Neuronal stem cell (in vitro differentiated cells): ENCODE measurements around the gene SINHCAF. TPM values are rescaled to one million over a fixed set of nuclear protein-coding genes. Genes with fewer than 3 reads are reported as not detected.

ENCODE experiments used
- DNase-seq: peaks from one replicate; pipeline ENCODE4 v3.0.0-alpha.2; 2013; ENCODE audit warnings: low spot score
- H2AFZ ChIP-seq: one replicate; pipeline ENCODE4 v1.6.1; 2013; ENCODE audit warnings: mild to moderate bottlenecking, low read length, inconsistent platforms
- H2AK5ac ChIP-seq: 2 replicates; pipeline ENCODE4 v1.6.1; 2013; ENCODE audit warnings: low read depth, mild to moderate bottlenecking, inconsistent platforms, low read length, moderate library complexity, mixed read lengths
- H2BK120ac ChIP-seq: 2 replicates; pipeline ENCODE4 v1.6.1; 2013; ENCODE audit warnings: low read depth, mild to moderate bottlenecking, inconsistent platforms, low read length, moderate library complexity, mixed read lengths
- H2BK12ac ChIP-seq: one replicate; pipeline ENCODE4 v1.6.1; 2013; ENCODE audit warnings: low read length, inconsistent platforms
- H2BK15ac ChIP-seq: 2 replicates; pipeline ENCODE4 v1.6.1; 2013; ENCODE audit warnings: mild to moderate bottlenecking, low read length, inconsistent platforms, mixed read lengths
- H2BK5ac ChIP-seq: one replicate; pipeline ENCODE4 v1.6.1; 2013; ENCODE audit warnings: inconsistent platforms, mild to moderate bottlenecking, low read length, moderate library complexity
- H3K14ac ChIP-seq: one replicate; pipeline ENCODE4 v1.6.1; 2013; ENCODE audit warnings: low read length, inconsistent platforms
- H3K18ac ChIP-seq: 2 replicates; pipeline ENCODE4 v1.6.1; 2013; ENCODE audit warnings: low read length, inconsistent platforms
- H3K23ac ChIP-seq: 2 replicates; pipeline ENCODE4 v1.6.1; 2013; ENCODE audit warnings: low read depth, mild to moderate bottlenecking, mixed read lengths, low read length, inconsistent platforms; ENCODE audit not compliant: poor library complexity
- H3K27ac ChIP-seq: replicated peaks from 3 replicates; pipeline ENCODE4 v1.5.1; 2013; ENCODE audit warnings: low read length, inconsistent platforms
- H3K27me3 ChIP-seq, 3 experiments: 2 replicates each; pipeline ENCODE4 v1.6.1; 2013; ENCODE audit warnings: low read length in 3 of 3, mild to moderate bottlenecking in 2 of 3, inconsistent platforms in 1 of 3, low read depth in 1 of 3, mixed read lengths in 1 of 3, moderate library complexity in 1 of 3; ENCODE audit not compliant: control insufficient read depth in 3 of 3, insufficient read depth in 3 of 3
- H3K36me3 ChIP-seq, 2 donors: replicated peaks in 1 of 2; 2 replicates each; pipeline ENCODE4 v1.6.1; 2013; ENCODE audit warnings: low read length in 2 of 2; ENCODE audit not compliant: control insufficient read depth in 2 of 2, insufficient read depth in 2 of 2
- H3K4ac ChIP-seq: 2 replicates; pipeline ENCODE4 v1.6.1; 2013; ENCODE audit warnings: inconsistent platforms, mild to moderate bottlenecking, low read length, moderate library complexity
- H3K4me1 ChIP-seq, 2 donors: 1 replicate in 1 of 2; 2 replicates in 1 of 2; pipeline ENCODE4 v1.6.1; 2013; ENCODE audit warnings: low read length in 2 of 2, low read depth in 1 of 2; ENCODE audit not compliant: control insufficient read depth in 2 of 2, insufficient read depth in 1 of 2
- H3K4me2 ChIP-seq: one replicate; pipeline ENCODE4 v1.6.1; 2013; ENCODE audit warnings: mild to moderate bottlenecking, low read length, inconsistent platforms; ENCODE audit not compliant: insufficient read depth, poor library complexity, severe bottlenecking
- H3K4me3 ChIP-seq, 2 donors: 2 replicates each; pipeline ENCODE4 v1.5.1; 2013; ENCODE audit warnings: low read length in 2 of 2, mild to moderate bottlenecking in 2 of 2, inconsistent platforms in 1 of 2, moderate library complexity in 1 of 2
- H3K79me1 ChIP-seq: one replicate; pipeline ENCODE4 v1.6.1; 2013; ENCODE audit warnings: low read depth, mild to moderate bottlenecking, inconsistent platforms, low read length, moderate library complexity
- H3K9ac ChIP-seq: one replicate; pipeline ENCODE4 v1.6.1; 2013; ENCODE audit warnings: mild to moderate bottlenecking, low read depth, low read length, inconsistent platforms; ENCODE audit not compliant: poor library complexity
- H3K9me3 ChIP-seq, 2 donors: replicated peaks in 1 of 2; 2 replicates each; pipeline versions ENCODE3 to v1.6.1; 2013; ENCODE audit warnings: low read length in 2 of 2, mild to moderate bottlenecking in 2 of 2, inconsistent platforms in 1 of 2, low read depth in 1 of 2, mixed read lengths in 1 of 2, moderate library complexity in 1 of 2; ENCODE audit not compliant: control insufficient read depth in 2 of 2, insufficient read depth in 1 of 2
- H4K8ac ChIP-seq: one replicate; pipeline ENCODE4 v1.6.1; 2013; ENCODE audit warnings: low read depth, mild to moderate bottlenecking, inconsistent platforms, low read length, moderate library complexity
- H4K91ac ChIP-seq: one replicate; pipeline ENCODE4 v1.6.1; 2013; ENCODE audit warnings: low read length, low read depth, mild to moderate bottlenecking, inconsistent platforms; ENCODE audit not compliant: poor library complexity
- WGBS, 2 donors: extraction: QIAGEN DNeasy Blood & Tissue Kit; methylation state at CpG; one replicate each; pipeline ENCODE4 v1.1.7; 2013; ENCODE audit warnings: missing lambda C conversion rate in 2 of 2, mixed read lengths in 1 of 2; ENCODE audit not compliant: insufficient read length in 2 of 2, insufficient replicate concordance in 1 of 2; ENCODE audit errors: extremely low coverage in 2 of 2; 5-methylcytosine and 5-hydroxymethylcytosine counted together
- small RNA-seq: library from polyadenylated mRNA; stranded (forward); fragments of <200 nt; extraction: miRNeasy Mini kit (QIAGEN cat#:217004); gene quantifications from one replicate; pipeline ENCODE3, GENCODE V24; 2013; ENCODE audit not compliant: insufficient read depth

SINHCAF gene

DNA sequence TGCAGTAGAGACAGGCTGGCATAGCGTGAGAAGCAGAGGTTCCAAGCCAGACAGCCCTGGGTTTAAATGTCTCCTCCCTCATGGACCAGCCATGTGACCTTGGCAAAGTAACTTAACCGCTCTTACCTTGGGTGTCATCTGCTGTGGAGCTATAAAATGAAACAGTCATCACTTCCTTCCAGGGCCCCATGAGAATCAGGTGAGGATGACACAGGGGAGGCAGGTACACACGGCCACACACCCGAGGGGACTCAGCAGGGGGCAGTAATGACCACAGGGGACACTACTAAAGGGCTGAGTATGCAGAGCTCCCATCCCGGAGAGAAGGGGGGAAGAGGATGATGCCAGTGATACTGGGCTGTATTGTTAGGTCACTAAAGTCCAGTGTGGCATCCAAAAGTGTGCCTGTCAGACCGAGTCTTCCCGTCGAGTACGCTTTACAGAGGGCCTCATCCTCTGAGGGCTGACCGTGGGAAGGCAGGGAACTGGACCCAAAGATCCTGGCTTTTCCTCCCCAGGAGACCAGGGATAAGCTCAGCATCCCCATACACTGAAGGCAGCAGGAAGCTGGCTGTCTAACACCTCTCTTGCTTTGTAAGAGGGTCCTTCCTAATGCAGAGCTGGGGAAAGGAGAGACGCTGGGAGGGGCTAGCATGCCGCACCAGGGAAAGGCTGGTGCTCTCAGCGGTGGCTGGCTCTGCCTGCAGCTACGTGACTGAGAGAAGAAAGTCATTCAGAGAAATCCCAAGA lies 94.2 kb downstream of the SINHCAF start:
- Histone ChIP-seq H3K79me1 (no peaks in the 10 kb centered on the region), H3K27me3 (peaks cover 0 to 16% (median 0%) of the 10 kb centered on the region in 3 experiments), H3K9ac (no peak overlapping the region), H3K18ac (no peak overlapping the region), H3K27ac (no peak overlapping the region), H3K14ac (no peak overlapping the region), H2AFZ (no peak overlapping the region), H2BK120ac (no peak overlapping the region), H3K4me3 (no peak overlapping the region), H2BK5ac (no peak overlapping the region), H2AK5ac (no peak overlapping the region), H3K9me3 (peaks cover 6 to 12% of the 10 kb centered on the region in 2 donors), H4K8ac (no peak overlapping the region), H4K91ac (no peak overlapping the region), H3K4ac (no peak overlapping the region), H3K36me3 (no peaks in the 10 kb centered on the region), H2BK15ac (no peak overlapping the region), H3K4me1 (peaks cover 2 to 3% of the 10 kb centered on the region in 2 donors), H2BK12ac (no peak overlapping the region), H3K23ac (no peak overlapping the region), H3K4me2 (no peak overlapping the region)
- no peak for DNase-seq
- no CpG with 5 or more reads among the region's 14 CpGs for WGBS, 2 donors

Small RNAs within 50 kb of the gene (small RNA-seq; reads per million reads assigned to genes)
- not detected for gene AC024940.4
- not detected for gene AC024940.5
- gene MREGP1: not detected
- not detected for gene RF00026
